LNCAP (cell line): ENCODE measurements around the gene CLCN7.
A peak's percentile ranks its signal among the peaks of the same experiment; 100 is the strongest.

Experiments used
- CTCF ChIP-seq: fragments of 450-650 bp; IDR thresholded peaks from 2 replicates; pipeline ENCODE4 v1.5.1; 2017; ENCODE audit warnings: mild to moderate bottlenecking

The CLCN7 gene

GRCh38 chr16:1494711-1495110 lies 19.9 kb upstream of the CLCN7 start:
- TF ChIP-seq CTCF = no peak

- peak; percentile 71 for TF ChIP-seq CTCF
Measured at GRCh38 chr16:1494129-1494640, 19.4 kb upstream of the CLCN7 start.

GRCh38 chr16:1493746-1494094 lies 18.9 kb upstream of the CLCN7 start:
- no peak for TF ChIP-seq CTCF

GRCh38 chr16:1492923-1493745 lies 18.3 kb upstream of the CLCN7 start, which contains the start of gene TELO2:
Gene TELO2, plus strand, starts transcription at chr16:1493360. Its CDS starts 922 bp downstream, at chr16:1494282.
- TF ChIP-seq CTCF = no peak

- no peak for TF ChIP-seq CTCF
Measured at GRCh38 chr16:1492082-1492922, 17.5 kb upstream of the CLCN7 start.

- TF ChIP-seq CTCF = no peak
Measured at GRCh38 chr16:1491327-1491726, 16.5 kb upstream of the CLCN7 start.

GRCh38 chr16:1489077-1489476 lies 14.2 kb upstream of the CLCN7 start:
- TF ChIP-seq CTCF = no peak
